ACC112 (cell line): ENCODE data around the gene ZNF141.
A peak's percentile ranks its signal among the peaks of the same experiment; 100 is the strongest.
"Not testable (repeated sequence)": the region's sequence is repeated elsewhere in the genome, so short reads cannot be mapped to it uniquely, and the experiment has no call there.

Experiments
- H2AFZ ChIP-seq: fragments of 200-600 bp; sonication (generic); one replicate; pipeline ENCODE4 v1.6.0; 2017; ENCODE audit warnings: antibody characterized with exemption, low read length; ENCODE audit not compliant: unreplicated experiment
- H3K27ac ChIP-seq: fragments of 200-600 bp; sonication (generic); 2 replicates; pipeline ENCODE4 v1.5.1; 2014; ENCODE audit warnings: low read depth, mild to moderate bottlenecking, antibody characterized with exemption, low read length, moderate library complexity
- H3K27me3 ChIP-seq: fragments of 200-600 bp; sonication (generic); 2 replicates; pipeline ENCODE4 v1.6.1; 2014; ENCODE audit warnings: mild to moderate bottlenecking, antibody characterized with exemption, low read length, moderate library complexity, mixed read lengths; ENCODE audit not compliant: insufficient read depth
- H3K36me3 ChIP-seq: fragments of 200-600 bp; sonication (generic); 2 replicates; pipeline ENCODE4 v1.6.1; 2016; ENCODE audit warnings: mild to moderate bottlenecking, antibody characterized with exemption, low read length, moderate library complexity, mixed read lengths; ENCODE audit not compliant: insufficient read depth
- H3K4me1 ChIP-seq: fragments of 200-600 bp; sonication (generic); one replicate; pipeline ENCODE4 v1.6.1; 2016; ENCODE audit warnings: low read length, mixed read lengths; ENCODE audit not compliant: insufficient read depth, unreplicated experiment, control insufficient read depth
- H3K4me3 ChIP-seq: fragments of 200-600 bp; sonication (generic); 2 replicates; pipeline ENCODE4 v1.5.1; 2014; ENCODE audit warnings: mild to moderate bottlenecking, low read depth, low read length
- H3K79me2 ChIP-seq: fragments of 200-600 bp; sonication (generic); one replicate; pipeline ENCODE4 v1.6.0; 2016; ENCODE audit warnings: low read length; ENCODE audit not compliant: control insufficient read depth, unreplicated experiment, insufficient read depth

Gene ZNF141

GRCh38 chr4:337143-337931 lies at the start of gene ZNF141:
TSS of gene ZNF141 (plus strand) at chr4:337814. CDS start at chr4:337984, 170 bp downstream.
- peak within 1 kb of the TSS; percentile 88 for H3K4me3 ChIP-seq
- no peaks in the 10 kb centered on the region for H3K27me3 ChIP-seq
- peak within 1 kb of the TSS; percentile 68 for H2AFZ ChIP-seq
- peaks cover 17% of the 10 kb centered on the region for H3K36me3 ChIP-seq
- H3K4me1 ChIP-seq, result peaks cover 11% of the 10 kb centered on the region
- H3K79me2 ChIP-seq, result peaks cover 45% of the 10 kb centered on the region
- H3K27ac ChIP-seq, result peak within 1 kb of the TSS; percentile 81

GRCh38 chr4:288891-289290 lies 48.7 kb upstream of the ZNF141 start:
- no peaks in the 10 kb centered on the region for H3K4me1 ChIP-seq
- peaks cover 12% of the 10 kb centered on the region for H3K79me2 ChIP-seq
- H3K36me3 ChIP-seq, result peaks cover 35% of the 10 kb centered on the region
- H3K4me3 ChIP-seq, result no peak overlapping the region
- no peak overlapping the region for H2AFZ ChIP-seq
- no peak overlapping the region for H3K27ac ChIP-seq
- H3K27me3 ChIP-seq, result no peaks in the 10 kb centered on the region

GRCh38 chr4:294732-295131 lies 42.9 kb upstream of the ZNF141 start:
- no peak overlapping the region for H3K4me3 ChIP-seq
- no peak overlapping the region for H3K27ac ChIP-seq
- H3K79me2 ChIP-seq, result peaks cover 40% of the 10 kb centered on the region
- H3K27me3 ChIP-seq, result no peaks in the 10 kb centered on the region
- H3K4me1 ChIP-seq, result no peaks in the 10 kb centered on the region
- H3K36me3 ChIP-seq, result peaks cover 50% of the 10 kb centered on the region
- no peak overlapping the region for H2AFZ ChIP-seq

GRCh38 chr4:302381-302780 lies 35.2 kb upstream of the ZNF141 start:
- Histone ChIP-seq H3K36me3 (peaks cover 17% of the 10 kb centered on the region), H3K27ac (no peak overlapping the region), H3K4me1 (no peaks in the 10 kb centered on the region), H3K79me2 (peaks cover 35% of the 10 kb centered on the region), H3K27me3 (no peaks in the 10 kb centered on the region), H3K4me3 (no peak overlapping the region), H2AFZ (no peak overlapping the region)

- not testable (repeated sequence) for H3K27me3 ChIP-seq, H3K4me1 ChIP-seq, H3K36me3 ChIP-seq
- Histone ChIP-seq H2AFZ (peak overlapping the region; percentile 45), H3K27ac (peak overlapping the region; percentile 21), H3K4me3 (peak overlapping the region; percentile 81), H3K79me2 (peaks cover 21% of the 10 kb centered on the region)
Measured at GRCh38 chr4:304516-304915, 33.1 kb upstream of the ZNF141 start.

- H3K4me3 ChIP-seq, result peak within 1 kb of the TSS; percentile 81
- H3K27me3 ChIP-seq, result no peaks in the 10 kb centered on the region
- peak within 1 kb of the TSS; percentile 45 for H2AFZ ChIP-seq
- peak within 1 kb of the TSS; percentile 21 for H3K27ac ChIP-seq
- peaks cover 7% of the 10 kb centered on the region for H3K36me3 ChIP-seq
- peaks cover 15% of the 10 kb centered on the region for H3K79me2 ChIP-seq
- no peaks in the 10 kb centered on the region for H3K4me1 ChIP-seq
Measured at GRCh38 chr4:304969-305680, 32.5 kb upstream of the ZNF141 start, which contains the start of gene ZNF732. TSS of gene ZNF732 (minus strand) at chr4:305474. CDS start at chr4:305310, 164 bp downstream.

GRCh38 chr4:306551-306961 lies 31.1 kb upstream of the ZNF141 start:
- Histone ChIP-seq H2AFZ (no peak overlapping the region), H3K27me3 (no peaks in the 10 kb centered on the region), H3K4me1 (no peaks in the 10 kb centered on the region), H3K27ac (no peak overlapping the region), H3K4me3 (no peak overlapping the region), H3K36me3 (peaks cover 7% of the 10 kb centered on the region), H3K79me2 (peaks cover 11% of the 10 kb centered on the region)

GRCh38 chr4:309807-310206 lies 27.8 kb upstream of the ZNF141 start:
- H3K79me2 ChIP-seq, result no peaks in the 10 kb centered on the region
- no peaks in the 10 kb centered on the region for H3K4me1 ChIP-seq
- no peak overlapping the region for H3K4me3 ChIP-seq
- H3K27me3 ChIP-seq, result no peaks in the 10 kb centered on the region
- no peak overlapping the region for H2AFZ ChIP-seq
- no peak overlapping the region for H3K27ac ChIP-seq
- no peaks in the 10 kb centered on the region for H3K36me3 ChIP-seq

GRCh38 chr4:314296-314903 lies 23.2 kb upstream of the ZNF141 start:
- no peaks in the 10 kb centered on the region for H3K27me3 ChIP-seq
- no peaks in the 10 kb centered on the region for H3K79me2 ChIP-seq
- no peak overlapping the region for H2AFZ ChIP-seq
- H3K4me1 ChIP-seq, result no peaks in the 10 kb centered on the region
- H3K27ac ChIP-seq, result no peak overlapping the region
- H3K4me3 ChIP-seq, result no peak overlapping the region
- no peaks in the 10 kb centered on the region for H3K36me3 ChIP-seq

- Histone ChIP-seq H3K27ac (no peak overlapping the region), H3K79me2 (no peaks in the 10 kb centered on the region), H3K4me3 (no peak overlapping the region), H3K4me1 (no peaks in the 10 kb centered on the region), H2AFZ (no peak overlapping the region), H3K36me3 (no peaks in the 10 kb centered on the region), H3K27me3 (no peaks in the 10 kb centered on the region)
Measured at GRCh38 chr4:328729-329128, 8.9 kb upstream of the ZNF141 start.
